IPS-20b (cell line): Measurements from ENCODE around the gene ACYP2.

Experiments
- H3K27ac ChIP-seq: one replicate; pipeline ENCODE4 v1.5.1; 2013; ENCODE audit warnings: low read length
- H3K27me3 ChIP-seq: 2 replicates; pipeline ENCODE4 v1.6.1; 2013; ENCODE audit warnings: mild to moderate bottlenecking, low read length, inconsistent platforms; ENCODE audit not compliant: insufficient read depth
- H3K36me3 ChIP-seq: 2 replicates; pipeline ENCODE4 v1.6.1; 2013; ENCODE audit warnings: low read depth, mild to moderate bottlenecking, inconsistent platforms, low read length, moderate library complexity; ENCODE audit not compliant: insufficient read depth
- H3K4me1 ChIP-seq: 2 replicates; pipeline ENCODE4 v1.6.1; 2013; ENCODE audit warnings: mild to moderate bottlenecking, control low read depth, inconsistent platforms, low read length, moderate library complexity; ENCODE audit not compliant: insufficient read depth
- H3K4me3 ChIP-seq: 2 replicates; pipeline ENCODE4 v1.5.1; 2013; ENCODE audit warnings: mild to moderate bottlenecking, low read length, inconsistent platforms
- H3K9ac ChIP-seq: 2 replicates; pipeline ENCODE4 v1.6.1; 2013; ENCODE audit warnings: low read depth, mild to moderate bottlenecking, inconsistent platforms, low read length, moderate library complexity
- H3K9me3 ChIP-seq: 2 replicates; pipeline ENCODE4 v1.6.1; 2013; ENCODE audit warnings: mild to moderate bottlenecking, low read depth, low read length, inconsistent platforms; ENCODE audit not compliant: insufficient read depth

Gene ACYP2

GRCh38 chr2:54341656-54342055 is 226.2 kb downstream of the ACYP2 start:
- H3K9me3 ChIP-seq = no peaks in the 10 kb centered on the region
- H3K27me3 ChIP-seq = no peaks in the 10 kb centered on the region; the same call in 1 of the 2 replicates
- H3K27ac ChIP-seq = no peak overlapping the region
- no peak overlapping the region for H3K9ac ChIP-seq
- H3K36me3 ChIP-seq = no peaks in the 10 kb centered on the region
- H3K4me1 ChIP-seq = no peaks in the 10 kb centered on the region
- H3K4me3 ChIP-seq = no peak overlapping the region

- no peak overlapping the region for H3K9ac ChIP-seq
- no peaks in the 10 kb centered on the region for H3K36me3 ChIP-seq
- H3K9me3 ChIP-seq = no peaks in the 10 kb centered on the region
- H3K4me3 ChIP-seq = no peak overlapping the region
- no peaks in the 10 kb centered on the region for H3K27me3 ChIP-seq
- H3K27ac ChIP-seq = no peak overlapping the region
- no peaks in the 10 kb centered on the region for H3K4me1 ChIP-seq
Measured at GRCh38 chr2:54342603-54343002, 227.2 kb downstream of the ACYP2 start.

- Histone ChIP-seq H3K4me3 (no peak overlapping the region), H3K9ac (no peak overlapping the region), H3K9me3 (no peaks in the 10 kb centered on the region), H3K36me3 (no peaks in the 10 kb centered on the region), H3K27me3 (no peaks in the 10 kb centered on the region), H3K4me1 (no peaks in the 10 kb centered on the region), H3K27ac (no peak overlapping the region)
Measured at GRCh38 chr2:54347622-54348021, 232.2 kb downstream of the ACYP2 start.

- Histone ChIP-seq H3K4me1 (peaks cover 3% of the 10 kb centered on the region; the same call in 1 of the 2 replicates), H3K27me3 (no peaks in the 10 kb centered on the region), H3K9me3 (no peaks in the 10 kb centered on the region), H3K27ac (no peak overlapping the region), H3K4me3 (no peak overlapping the region), H3K36me3 (no peaks in the 10 kb centered on the region), H3K9ac (no peak overlapping the region)
Measured at GRCh38 chr2:54348646-54349045, 233.2 kb downstream of the ACYP2 start.

- no peak overlapping the region for H3K9ac ChIP-seq
- no peaks in the 10 kb centered on the region for H3K36me3 ChIP-seq
- no peaks in the 10 kb centered on the region for H3K27me3 ChIP-seq
- H3K9me3 ChIP-seq = no peaks in the 10 kb centered on the region
- H3K4me3 ChIP-seq = no peak overlapping the region
- no peak overlapping the region for H3K27ac ChIP-seq
- H3K4me1 ChIP-seq = peaks cover 3% of the 10 kb centered on the region; the same call in 1 of the 2 replicates
Measured at GRCh38 chr2:54350426-54350825, 235.0 kb downstream of the ACYP2 start.

- no peaks in the 10 kb centered on the region for H3K9me3 ChIP-seq
- H3K36me3 ChIP-seq = no peaks in the 10 kb centered on the region
- no peaks in the 10 kb centered on the region for H3K27me3 ChIP-seq
- H3K4me3 ChIP-seq = no peak overlapping the region
- H3K9ac ChIP-seq = no peak overlapping the region
- H3K4me1 ChIP-seq = peaks cover 3% of the 10 kb centered on the region; the same call in 1 of the 2 replicates
- H3K27ac ChIP-seq = no peak overlapping the region
Measured at GRCh38 chr2:54353216-54353615, 237.8 kb downstream of the ACYP2 start.
